ENCODE measurements around the gene MYO3B.
"Not testable (repeated sequence)": the region's sequence is repeated elsewhere in the genome, so short reads cannot be mapped to it uniquely, and the experiment has no call there.

The MYO3B gene

DNA sequence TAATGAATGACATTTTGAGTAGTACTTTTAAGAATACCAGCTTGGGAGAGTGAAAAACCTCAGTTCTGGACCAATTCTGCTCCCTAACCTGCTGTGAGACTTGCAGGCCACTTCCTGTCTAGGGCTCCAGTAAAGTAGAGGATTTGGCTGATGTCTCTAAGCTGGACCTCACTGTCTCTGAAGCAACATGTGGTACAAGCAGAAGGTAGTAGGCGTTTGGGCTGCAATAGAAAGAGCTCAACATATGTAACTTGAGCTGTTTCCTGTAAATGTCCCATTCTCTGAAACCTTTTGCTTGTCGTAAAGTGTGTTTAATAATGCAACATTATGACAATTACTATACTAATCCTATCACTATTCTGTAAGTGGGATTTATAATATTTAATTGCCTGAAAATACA lies 213.1 kb downstream of the MYO3B start:
- DNase-seq: no peak

DNA sequence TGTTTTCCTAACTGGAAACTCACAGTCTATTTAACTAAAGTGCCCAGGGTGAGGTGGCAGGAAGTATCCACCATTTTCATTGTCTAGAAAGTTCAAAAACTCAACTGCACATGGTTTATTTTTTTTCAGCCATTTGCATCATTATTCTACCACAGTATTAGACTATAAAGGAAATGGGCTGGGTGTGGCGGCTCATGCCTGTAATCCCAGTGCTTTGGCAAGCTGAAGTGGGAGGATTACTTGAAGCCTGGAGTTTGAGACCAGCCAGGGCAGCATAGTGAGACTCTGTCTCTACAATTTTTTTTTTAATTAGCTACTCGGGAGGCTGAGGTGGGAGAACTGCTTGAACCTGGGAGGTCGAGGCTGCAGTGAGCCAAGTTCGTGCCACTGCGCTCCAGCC lies 213.8 kb downstream of the MYO3B start:
- no peak for DNase-seq

GRCh38 chr2:170393861-170394498 lies 216.0 kb downstream of the MYO3B start:
- no peak for DNase-seq

DNA sequence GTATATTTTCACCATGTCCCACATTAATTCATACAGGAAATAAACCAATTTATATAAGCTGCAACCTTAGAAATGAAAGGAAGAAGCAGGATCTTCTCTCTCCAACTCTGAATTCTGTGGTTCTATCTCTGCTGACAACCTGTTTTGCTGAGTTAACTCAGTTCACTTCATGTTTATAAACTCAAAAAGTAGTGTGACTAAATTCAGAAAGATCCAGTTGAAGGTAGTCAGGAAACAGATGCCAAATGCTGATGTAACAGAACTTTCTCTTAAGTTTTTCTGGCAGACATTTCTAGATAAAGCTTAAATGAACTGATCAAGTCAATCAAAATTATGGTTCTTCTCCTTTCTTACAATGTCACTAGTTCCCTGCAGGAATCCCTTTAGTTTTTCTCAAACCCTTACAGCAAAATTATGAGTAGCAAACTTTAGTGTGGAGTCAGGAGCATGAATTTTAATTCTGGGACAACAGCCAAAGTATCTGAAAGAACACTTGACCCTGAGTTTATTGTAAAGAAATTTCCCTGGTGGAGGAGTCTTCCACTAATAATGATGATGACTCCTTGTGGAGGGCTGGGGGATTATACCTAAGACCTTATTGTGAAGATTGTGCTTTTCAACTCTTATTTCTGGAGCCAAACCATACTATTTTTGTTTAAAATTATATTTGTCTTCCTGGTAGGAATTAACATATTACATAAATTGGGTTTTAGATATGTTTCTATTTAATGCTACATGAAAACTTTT lies 216.9 kb downstream of the MYO3B start:
- DNase-seq: no peak

DNA sequence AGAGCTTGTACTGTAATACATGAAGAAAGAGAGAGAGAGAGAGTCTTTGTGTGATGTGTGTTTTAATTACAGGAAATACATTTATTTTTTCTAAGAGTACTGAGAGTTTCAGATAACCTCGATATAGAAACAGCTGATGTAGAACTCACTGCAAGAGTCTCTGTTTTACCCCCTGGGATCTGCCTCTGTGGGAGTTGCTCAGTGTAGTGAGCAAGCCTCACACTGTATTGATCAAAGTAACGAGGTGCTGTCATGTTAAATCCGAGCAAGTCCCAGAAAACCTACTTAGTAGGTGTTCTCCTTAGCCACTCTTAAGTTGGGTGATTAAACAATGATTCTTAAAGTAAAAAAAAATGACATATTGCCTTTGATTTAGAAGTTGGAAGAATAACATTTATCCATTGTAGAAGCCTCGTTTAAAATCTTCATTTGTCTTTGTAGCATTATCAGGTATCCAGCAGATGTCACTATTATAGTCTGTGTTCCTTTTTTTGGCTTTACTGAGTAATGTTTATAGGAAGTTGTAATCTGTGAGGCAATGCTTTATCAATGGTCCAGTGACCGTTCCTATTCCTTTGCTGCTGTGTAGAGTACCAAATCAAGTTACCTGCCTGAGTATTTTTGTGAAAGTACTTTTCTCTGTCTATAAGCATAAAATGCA lies 219.0 kb downstream of the MYO3B start:
- DNase-seq: no peak

DNA sequence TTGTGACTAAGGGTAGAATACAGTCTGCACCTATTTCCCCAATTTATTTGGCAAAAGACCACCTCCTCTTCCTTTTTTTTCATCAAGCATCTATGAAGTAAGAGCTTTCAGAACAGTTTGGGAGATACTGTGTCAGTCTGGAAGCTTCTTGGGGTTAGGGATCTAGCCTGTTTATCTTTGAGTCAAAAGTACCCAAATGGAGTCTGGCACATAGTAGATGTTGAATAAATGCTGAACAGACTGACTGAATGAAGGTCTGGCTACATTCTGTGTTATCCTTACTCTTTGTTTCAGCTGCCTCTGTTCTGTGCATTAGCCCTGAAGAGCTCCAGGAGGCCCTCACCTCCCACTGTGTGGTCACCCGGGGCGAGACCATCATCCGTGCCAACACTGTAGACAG lies 223.2 kb downstream of the MYO3B start:
- no peak for DNase-seq

DNA sequence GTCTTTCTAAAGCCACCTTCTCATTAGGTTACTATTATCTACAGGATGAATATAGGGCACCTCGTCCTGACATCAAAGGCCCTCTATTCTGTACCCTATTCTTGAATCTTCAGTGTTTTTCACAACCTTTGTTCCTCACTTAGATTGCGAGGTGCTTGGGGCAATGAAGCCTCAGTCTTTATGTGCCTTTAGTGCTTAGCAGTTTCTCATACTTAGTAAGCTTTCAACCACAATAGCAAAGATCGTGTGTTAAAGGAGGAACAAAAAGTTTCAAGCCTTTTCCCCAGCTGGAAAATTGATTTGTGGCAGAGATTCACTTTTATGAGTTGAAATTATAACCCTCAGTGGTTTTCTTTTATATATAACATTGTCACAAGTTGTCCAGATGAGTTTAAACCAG lies 226.9 kb downstream of the MYO3B start:
- DNase-seq: no peak

- DNase-seq: no peak
Observed at GRCh38 chr2:170405326-170405725, 227.4 kb downstream of the MYO3B start.

DNA sequence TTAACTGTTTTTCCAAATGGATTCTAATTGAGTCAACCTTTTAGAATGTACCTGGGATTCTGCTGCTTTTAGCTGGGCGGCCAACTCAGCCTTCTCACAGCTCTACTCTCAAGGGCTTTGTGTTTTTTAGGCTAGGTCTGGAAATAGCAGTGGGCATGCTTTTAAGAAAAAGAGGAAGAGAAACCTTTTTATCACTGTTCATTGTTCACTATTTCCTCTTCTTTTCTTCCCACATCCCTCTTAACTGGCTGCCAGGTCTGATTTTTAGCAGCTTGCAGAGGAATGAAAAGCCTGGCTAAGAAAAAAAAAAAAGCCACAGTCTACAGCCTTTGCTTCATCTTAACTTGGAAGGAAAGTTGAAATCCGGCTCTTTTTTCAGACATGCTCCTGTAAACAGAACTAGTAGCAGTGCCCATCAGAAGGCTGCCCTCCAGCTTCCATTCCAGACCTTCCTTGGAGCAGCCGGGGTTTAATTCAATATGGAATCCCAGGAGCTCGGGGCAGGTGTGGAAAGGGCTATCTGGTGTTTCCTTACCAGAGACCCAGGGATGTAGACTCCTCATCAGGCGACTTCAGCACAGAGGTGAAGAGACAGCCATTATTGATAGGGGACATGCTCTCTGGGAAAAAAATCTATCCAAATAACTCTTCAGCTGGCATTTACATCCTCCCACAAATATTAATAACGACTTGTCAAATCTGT lies 230.7 kb downstream of the MYO3B start:
- no peak for DNase-seq

DNA sequence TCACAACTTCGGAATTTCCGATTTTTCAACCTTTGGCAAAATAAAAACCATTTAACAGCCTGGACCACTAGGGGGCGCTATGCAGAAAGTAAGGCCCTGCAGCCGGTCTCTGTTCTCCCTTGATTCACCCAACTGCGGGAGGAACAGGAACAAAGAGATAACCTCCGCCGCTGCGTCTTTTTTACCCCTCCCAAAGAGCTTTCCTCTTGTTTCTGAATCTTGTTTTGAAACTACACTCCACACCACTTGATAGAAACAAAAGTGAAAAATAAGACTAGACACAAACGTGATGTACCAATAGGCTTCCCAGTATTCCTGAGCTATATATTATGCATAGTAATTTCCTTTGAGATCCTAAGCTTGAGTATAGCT lies 231.2 kb downstream of the MYO3B start:
- peak; percentile 67 for DNase-seq

- no peak for DNase-seq
Observed at GRCh38 chr2:170411660-170412059, 233.7 kb downstream of the MYO3B start.

- no peak for DNase-seq
Observed at GRCh38 chr2:170420961-170421687, 243.2 kb downstream of the MYO3B start.

DNA sequence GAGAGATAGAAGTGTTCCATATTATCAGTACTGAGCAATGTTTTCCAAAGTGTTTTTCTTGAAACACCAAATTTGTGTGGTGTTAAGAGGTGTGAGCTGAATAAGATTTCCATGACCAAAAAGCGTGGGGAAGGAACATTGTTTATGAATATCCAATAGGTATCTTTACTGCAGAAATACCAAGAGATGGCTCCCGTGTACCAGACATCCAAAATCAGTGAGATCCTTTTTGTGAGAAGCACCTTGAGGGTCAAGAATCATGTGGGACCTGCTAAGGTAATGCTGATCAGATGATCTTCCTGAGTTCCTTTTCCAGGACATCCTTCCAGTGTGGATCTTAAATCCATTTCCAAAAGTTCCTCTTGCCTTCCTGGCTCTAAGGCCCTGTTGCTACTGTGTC lies 246.0 kb downstream of the MYO3B start:
- DNase-seq: no peak

DNA sequence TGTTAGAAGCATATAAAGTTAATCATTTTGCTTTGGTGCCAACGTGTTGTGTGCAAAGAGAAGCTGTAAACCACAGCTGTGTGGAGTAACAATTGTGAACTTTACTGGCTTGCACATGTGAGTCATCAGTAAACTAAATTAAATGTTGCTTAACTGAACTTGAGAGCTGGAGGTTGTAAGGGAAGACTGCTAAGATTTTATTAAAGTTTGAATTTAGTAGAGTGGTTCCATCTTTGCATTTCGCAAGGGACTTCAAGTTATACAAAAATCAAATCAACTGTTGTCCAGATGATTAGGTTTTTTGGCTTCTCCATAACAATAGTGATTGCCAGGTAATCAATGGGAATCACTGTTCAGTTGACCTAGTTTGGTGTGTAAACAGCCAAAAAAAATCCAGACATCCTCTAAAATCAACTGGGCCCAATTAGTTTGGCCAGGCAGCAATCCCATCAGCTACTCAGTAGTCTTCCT lies 247.4 kb downstream of the MYO3B start:
- no peak for DNase-seq

DNA sequence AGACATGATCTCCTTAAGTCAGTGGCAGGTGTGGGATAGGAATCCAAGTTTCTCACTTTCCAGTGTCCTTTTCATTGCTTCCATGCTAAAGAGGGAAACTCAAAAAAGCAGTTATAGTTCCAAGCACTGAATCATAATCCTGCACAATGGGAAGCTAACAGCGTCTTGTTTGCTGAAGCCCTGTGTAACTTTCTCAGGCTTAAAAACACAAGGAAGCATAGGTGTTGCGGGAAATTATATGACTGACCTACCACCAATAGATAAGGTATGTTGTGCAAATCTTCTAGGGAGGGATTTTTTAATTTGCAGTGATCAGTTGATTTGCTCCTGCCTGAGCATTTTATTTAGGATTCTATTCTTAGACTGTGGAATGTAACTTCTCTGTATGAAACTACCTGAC lies 250.9 kb downstream of the MYO3B start:
- no peak for DNase-seq

- no peak for DNase-seq
Observed at GRCh38 chr2:170432823-170433222, 254.9 kb downstream of the MYO3B start.

- DNase-seq: no peak
Observed at GRCh38 chr2:170433448-170433847, 255.5 kb downstream of the MYO3B start.

GRCh38 chr2:170434396-170434795 lies 256.4 kb downstream of the MYO3B start:
- DNase-seq: not testable (repeated sequence)

DNA sequence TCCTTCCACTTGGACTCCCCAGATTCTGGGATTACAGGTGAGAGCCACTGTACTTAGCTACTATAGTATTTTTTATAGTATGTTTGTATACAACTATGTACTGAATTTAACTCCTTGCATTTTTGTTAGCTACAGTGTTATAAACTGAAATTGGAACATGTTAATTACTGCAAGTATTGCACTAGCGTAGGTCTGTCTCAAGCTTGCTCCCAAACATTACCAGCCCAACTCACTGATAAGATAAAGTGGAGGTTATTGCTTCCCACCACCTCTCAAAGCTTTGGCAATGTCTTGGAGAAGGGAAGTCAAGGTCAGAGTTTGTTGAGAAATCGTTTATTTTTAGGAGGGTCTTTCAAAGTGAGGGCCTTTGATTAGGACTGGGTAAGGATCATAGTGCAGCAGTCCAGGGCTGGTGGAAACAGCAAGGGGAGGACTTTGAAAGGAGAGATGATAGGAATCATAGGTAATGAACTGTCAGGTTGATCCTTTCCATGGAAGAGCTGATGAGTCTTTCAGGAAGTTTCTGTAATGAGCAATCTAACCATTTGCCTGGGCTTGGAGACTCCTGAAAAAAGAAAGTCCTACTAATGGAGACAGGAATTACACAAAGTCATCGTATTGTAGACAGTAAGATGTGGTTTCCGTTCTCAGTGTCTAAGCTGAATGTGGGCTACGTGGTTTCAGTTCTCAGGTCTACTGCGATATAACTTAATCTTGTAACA lies 257.1 kb downstream of the MYO3B start:
- DNase-seq: no peak

GRCh38 chr2:170436077-170436943 lies 258.4 kb downstream of the MYO3B start:
- DNase-seq: no peak

DNA sequence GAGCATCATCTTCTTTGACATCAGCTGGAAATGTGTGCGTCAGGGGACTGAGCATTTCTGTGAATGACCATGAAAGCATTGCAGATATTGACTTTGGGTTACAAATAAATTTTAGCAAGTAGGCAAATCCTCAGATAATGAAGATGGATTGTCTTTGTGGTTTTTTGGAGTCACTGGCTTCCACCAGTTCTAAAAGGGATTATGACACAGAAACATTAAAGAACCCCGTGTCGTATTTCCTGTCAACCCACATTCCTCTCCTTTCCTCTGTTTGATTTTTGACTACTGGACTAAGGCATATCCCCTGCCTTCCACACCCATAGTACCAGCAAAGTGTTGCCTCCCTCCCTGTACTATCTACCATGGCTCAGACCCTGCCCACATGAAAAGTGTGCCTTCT lies 268.1 kb downstream of the MYO3B start:
- no peak for DNase-seq

Measured in activated naive CD4-positive, alpha-beta T cell treated with Interleukin-2 at 50 U/mL for 16 hours (primary cell).